HepG2 (cell line): Measurements from ENCODE around the gene ITCH. TPM values are rescaled to one million over a fixed set of nuclear protein-coding genes. Genes with fewer than 3 reads are reported as not detected.
A peak's percentile ranks its signal among the peaks of the same experiment; 100 is the strongest.

Experiments used
- ATAC-seq: fragments of 200-7000 bp; cut with Tn5 transposase; 3 replicates; pipeline ENCODE4 v1.9.1; 2020; ENCODE audit warnings: mild to moderate bottlenecking, moderate library complexity
- BruUV-seq: library from RNA; stranded (reverse); fragments of 400-500 nt; replicated peaks from 2 replicates; lab custom pipeline; 2021; lab: Mats Ljungman, UMichigan
- CTCF ChIA-PET: fragments of 300-600 bp; formaldehyde crosslinking; extraction: SDS; loops from one replicate; lab custom pipeline; 2021; ENCODE audit warnings: low total read pairs, inconsistent platforms, low intra/inter-chr PET ratio; lab: Yijun Ruan, JAX
- POLR2A ChIA-PET: fragments of 350-600 bp; sonication (Branson Sonifier 250); formaldehyde crosslinking; loops from one replicate; lab custom pipeline; 2020; ENCODE audit warnings: antibody characterized with exemption, inconsistent platforms; lab: Yijun Ruan, JAX
- DNase-seq: peaks from one replicate; pipeline ENCODE4 v3.0.0-alpha.2; 2015; ENCODE audit warnings: low spot score
- FAIRE-seq: peaks from 3 replicates; lab custom pipeline; 2011; peaks lifted over from hg19 to GRCh38; lab: Jason Lieb, UNC
- H2AFZ ChIP-seq: one replicate; pipeline ENCODE4 v1.6.1; 2011; ENCODE audit warnings: low read length, inconsistent platforms
- H3K27ac ChIP-seq: fragments of 300-600 bp; 3 replicates; pipeline ENCODE4 v1.8.0; 2011; ENCODE audit warnings: mixed run types, mild to moderate bottlenecking, mixed read lengths, low read length, inconsistent platforms; ENCODE audit not compliant: insufficient read depth; ENCODE audit errors: extremely low read length
- H3K27me3 ChIP-seq, 2 experiments: fragments of 200-600 bp in 1 of 2; 2 replicates in 1 of 2; 3 replicates in 1 of 2; pipeline versions ENCODE4 v1.6.0 to v1.8.0; 2011; ENCODE audit warnings: low read length in 2 of 2, mild to moderate bottlenecking in 2 of 2, moderate library complexity in 2 of 2, inconsistent platforms in 1 of 2; ENCODE audit not compliant: insufficient read depth in 2 of 2, control insufficient read depth in 1 of 2
- H3K36me3 ChIP-seq, 2 experiments: fragments of 200-600 bp in 1 of 2; replicated peaks in 1 of 2; 2 replicates in 1 of 2; 3 replicates in 1 of 2; pipeline versions ENCODE4 v1.5.1 to v1.8.0; 2011; ENCODE audit warnings: low read length in 2 of 2, inconsistent platforms in 1 of 2; ENCODE audit not compliant: insufficient read depth in 2 of 2, control insufficient read depth in 1 of 2
- H3K4me1 ChIP-seq: 2 replicates; pipeline ENCODE4 v1.5.1; 2012; ENCODE audit warnings: low read length, inconsistent platforms; ENCODE audit not compliant: insufficient read depth
- H3K4me2 ChIP-seq: 2 replicates; pipeline ENCODE4 v1.6.0; 2011; ENCODE audit warnings: low read depth, low read length, inconsistent platforms
- H3K4me3 ChIP-seq, 3 experiments: fragments of 200-600 bp in 1 of 3; sonication (generic), shearing (Covaris generic) in 1 of 3; replicated peaks in 1 of 3; 2 replicates each; pipeline ENCODE4 v1.5.1; 2011 to 2016; ENCODE audit warnings: low read length in 3 of 3, inconsistent platforms in 2 of 3, low read depth in 2 of 3, mild to moderate bottlenecking in 2 of 3, control low read depth in 1 of 3, mixed read lengths in 1 of 3; ENCODE audit not compliant: insufficient read depth in 1 of 3
- H3K79me2 ChIP-seq: one replicate; pipeline ENCODE4 v1.6.1; 2011; ENCODE audit warnings: low read length, inconsistent platforms; ENCODE audit not compliant: insufficient read depth
- H3K9ac ChIP-seq: 2 replicates; pipeline ENCODE4 v1.6.0; 2011; ENCODE audit warnings: mild to moderate bottlenecking, low read depth, low read length, inconsistent platforms; ENCODE audit not compliant: insufficient read depth
- H3K9me3 ChIP-seq: 2 replicates; pipeline ENCODE4 v1.5.1; 2012; ENCODE audit warnings: mild to moderate bottlenecking, low read length
- H4K20me1 ChIP-seq: 2 replicates; pipeline ENCODE4 v1.6.0; 2011; ENCODE audit warnings: inconsistent platforms, mild to moderate bottlenecking, low read length, moderate library complexity; ENCODE audit not compliant: insufficient read depth
- CREB1 ChIP-seq, 2 experiments: fragments of 450-650 bp in 1 of 2; IDR thresholded peaks; 2 replicates each; pipeline ENCODE4 v1.6.1; 2016 to 2017; ENCODE audit warnings: control low read depth in 1 of 2, mild to moderate bottlenecking in 1 of 2, missing compliant biosample characterization in 1 of 2, missing genetic modification characterization in 1 of 2
- FOSL2 ChIP-seq: sonication (generic); formaldehyde crosslinking; IDR thresholded peaks from 2 replicates; pipeline ENCODE4 v1.4.0; 2020; ENCODE audit warnings: missing genetic modification reagents
- HDAC2 ChIP-seq: sonication (generic); formaldehyde crosslinking; IDR thresholded peaks from 2 replicates; pipeline ENCODE4 v1.4.0; 2020; ENCODE audit warnings: missing genetic modification reagents
- KLF11 ChIP-seq: IDR thresholded peaks from 2 replicates; pipeline ENCODE4 v1.6.1; 2016; ENCODE audit warnings: missing compliant biosample characterization
- ZNF282 ChIP-seq: fragments of 450-650 bp; IDR thresholded peaks from 2 replicates; pipeline ENCODE4 v1.6.1; 2018; ENCODE audit not compliant: partially characterized antibody
- ZUFSP ChIP-seq: sonication (generic); formaldehyde crosslinking; IDR thresholded peaks from 2 replicates; pipeline ENCODE4 v1.9.0; 2021; ENCODE audit warnings: missing genetic modification reagents, mild to moderate bottlenecking, borderline replicate concordance
- WGBS: methylation state at CpG from one replicate; pipeline ENCODE4 v1.1.6; 2017; ENCODE audit warnings: low lambda C conversion rate; 5-methylcytosine and 5-hydroxymethylcytosine counted together
- in situ Hi-C: cut with HindIII; loops from 2 replicates; pipeline ENCODE4 v1.10.0; 2017; ENCODE audit warnings: low pct_unique_long_range_greater_than_20kb; ENCODE audit not compliant: extremely low pct_ligation_motif_present
- intact Hi-C: fragments of 100-400 bp; cut with micrococcal nuclease; formaldehyde crosslinking; loops from one replicate; pipeline ENCODE4 v1.10.0; 2022; ENCODE audit not compliant: unreplicated experiment
- polyA plus RNA-seq, 8 experiments: library from polyadenylated mRNA; depleted of rRNA in 3 of 8; stranded (reverse) in 7 of 8; unstranded in 1 of 8; fragments of >200 nt; fragmentation: Illumina TruSeq in 4 of 8; extraction: Trizol in 4 of 8; gene quantifications; 2 replicates each; pipeline versions ENCODE4 v1.2.1 to v1.2.3, GENCODE V29; 2011 to 2016; ENCODE audit warnings: low read depth in 4 of 8, missing spikeins in 1 of 8, mixed read lengths in 1 of 8; ENCODE audit not compliant: insufficient read depth in 1 of 8
- total RNA-seq, 5 experiments: library from RNA; depleted of rRNA; stranded (reverse); fragments of >200 nt; fragmentation: Illumina TruSeq; extraction: Trizol; gene quantifications; 2 replicates each; pipeline ENCODE4 v1.2.3, GENCODE V29; 2016; ENCODE audit warnings: low read depth in 1 of 5

Gene ITCH
- total and polyA plus RNA-seq, 2 of the 13 experiments (the other 11 are each of a cell fraction or from before 2014, with no cell fraction given): 20.5 to 112 TPM

GRCh38 chr20:34468951-34469350 is 105.9 kb downstream of the ITCH start (continued):
- TF ChIP-seq ZUFSP (CRISPR knock-in tag) (no peak), ZNF282 (no peak), HDAC2 (CRISPR knock-in tag) (no peak)
- TF ChIP-seq, all 625 proteins: peak for 0

GRCh38 chr20:34472246-34472925 is 109.3 kb downstream of the ITCH start:
- Histone ChIP-seq H3K9ac (no peak overlapping the region), H3K27me3 (no peaks in the 10 kb centered on the region), H3K9me3 (no peaks in the 10 kb centered on the region), H2AFZ (no peak overlapping the region), H3K27ac (no peak overlapping the region), H3K4me1 (peaks cover 10% of the 10 kb centered on the region), H3K79me2 (no peaks in the 10 kb centered on the region), H3K4me2 (no peak overlapping the region), H3K4me3 (no peak overlapping the region), H3K36me3 (peaks cover 17 to 47% of the 10 kb centered on the region in 2 experiments), H4K20me1 (peaks cover 3% of the 10 kb centered on the region; the same call in 1 of the 2 replicates)
- 94% methylated on average over 6 of the region's 6 CpGs for WGBS
- no peak for DNase-seq
- ChIA-PET POLR2A (interaction anchor here (2.3 kb wide), 1 partner anchor 161 kb away, joined by 7 read pairs; no protein-coding TSS in a partner anchor), CTCF (interaction anchor here (2.9 kb wide), 1 partner anchor 160 kb away, joined by 32 read pairs; no protein-coding TSS in a partner anchor)
- in situ Hi-C loops (loop anchor here (5.0 kb wide), 1 partner anchor 160 kb away; no protein-coding TSS in a partner anchor), intact Hi-C loops (loop anchor here (5.0 kb wide), 1 partner anchor 215 kb away; no protein-coding TSS in a partner anchor)
- ATAC-seq: no peak
- TF ChIP-seq KLF11 (CRISPR knock-in tag): no peak
- TF ChIP-seq CREB1 (IDR thresholded peaks at IDR 0.05): no peak
- 0 out of 2 replicates have a peak, but pooled peaks have one; percentile 21 for TF ChIP-seq CREB1 (CRISPR knock-in tag; IDR thresholded peaks at IDR 0.05)
- TF ChIP-seq FOSL2 (CRISPR knock-in tag): peak; percentile 34; the same call in 1 of the 2 replicates
- no peak for FAIRE-seq
- no TSS peak for BruUV-seq
